ENCODE data around the gene FGF6.

The FGF6 gene

GRCh38 chr12:4421590-4422031, 24.0 kb downstream of the FGF6 start:
- peak; percentile 47 for TF ChIP-seq CTCF (IDR thresholded peaks at IDR 0.05; ENCODE audit: insufficient read depth, low read depth, low read length, missing control alignments)
- H3K4me3 ChIP-seq (ENCODE audit: low read depth, low read length): no peak overlapping the region
- peak; percentile 50 for DNase-seq (ENCODE audit: low read depth)

- no peak for DNase-seq (ENCODE audit: low read depth)
- no peak for TF ChIP-seq CTCF (IDR thresholded peaks at IDR 0.05; ENCODE audit: insufficient read depth, low read depth, low read length, missing control alignments)
- no peak overlapping the region for H3K4me3 ChIP-seq (ENCODE audit: low read depth, low read length)
Measured at GRCh38 chr12:4420138-4420670, 25.4 kb downstream of the FGF6 start.

DNA sequence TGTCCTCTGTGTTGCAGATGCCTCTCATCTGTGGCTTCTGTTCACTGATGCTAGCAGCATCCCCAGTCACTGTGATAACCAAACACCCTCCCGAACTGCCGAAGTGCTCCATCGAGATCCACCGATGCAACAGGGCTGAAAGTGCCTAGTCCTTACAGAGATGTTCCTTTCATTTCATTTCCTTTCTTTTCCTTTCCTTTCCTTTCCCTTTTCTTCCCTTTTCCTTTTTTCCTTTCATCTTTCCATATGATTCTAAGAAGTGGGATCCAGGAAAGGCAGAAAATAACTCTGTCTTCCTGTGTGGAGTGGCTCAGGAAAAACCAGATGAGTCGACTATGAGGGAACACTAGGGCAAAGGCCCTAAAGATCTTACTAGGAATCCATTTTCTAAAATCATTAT, 26.7 kb downstream of the FGF6 start:
- no peak for TF ChIP-seq CTCF (IDR thresholded peaks at IDR 0.05; ENCODE audit: insufficient read depth, low read depth, low read length, missing control alignments)
- no peak for DNase-seq (ENCODE audit: low read depth)

DNA sequence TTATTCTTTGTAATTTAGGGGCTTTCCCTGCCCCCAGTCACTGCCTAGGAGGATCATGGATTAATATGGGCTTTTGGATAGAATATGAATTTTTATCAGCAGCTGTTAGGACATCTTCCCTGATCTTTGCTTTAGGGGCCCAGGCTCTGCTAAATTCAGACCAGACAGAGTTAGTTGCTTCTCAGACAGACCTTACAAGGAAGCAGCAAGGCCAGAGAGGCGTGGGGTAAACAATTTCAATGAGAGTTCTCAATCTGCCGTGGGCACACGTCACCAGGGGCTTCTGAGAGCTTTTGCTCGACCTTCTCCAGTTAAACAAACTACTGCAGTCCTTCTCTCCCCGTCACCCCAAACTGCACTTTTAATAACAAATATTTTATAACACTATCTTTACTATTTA, 27.7 kb downstream of the FGF6 start:
- H3K4me3 ChIP-seq (ENCODE audit: low read depth, low read length): no peak overlapping the region
- no peak for TF ChIP-seq CTCF (IDR thresholded peaks at IDR 0.05; ENCODE audit: insufficient read depth, low read depth, low read length, missing control alignments)
- no peak for DNase-seq (ENCODE audit: low read depth)

More for the DNA sequence above, 26.7 kb downstream of the FGF6 start:
- H3K4me3 ChIP-seq (ENCODE audit: low read depth, low read length): no peak overlapping the region

- DNase-seq (ENCODE audit: low read depth): no peak
- H3K4me3 ChIP-seq (ENCODE audit: low read depth, low read length): no peak overlapping the region
- no peak for TF ChIP-seq CTCF (IDR thresholded peaks at IDR 0.05; ENCODE audit: insufficient read depth, low read depth, low read length, missing control alignments)
Measured at GRCh38 chr12:4417455-4417854, 28.2 kb downstream of the FGF6 start.

GRCh38 chr12:4416276-4416675, 29.3 kb downstream of the FGF6 start:
- DNase-seq (ENCODE audit: low read depth): no peak
- TF ChIP-seq CTCF (IDR thresholded peaks at IDR 0.05; ENCODE audit: insufficient read depth, low read depth, low read length, missing control alignments): no peak
- H3K4me3 ChIP-seq (ENCODE audit: low read depth, low read length): no peak overlapping the region

DNA sequence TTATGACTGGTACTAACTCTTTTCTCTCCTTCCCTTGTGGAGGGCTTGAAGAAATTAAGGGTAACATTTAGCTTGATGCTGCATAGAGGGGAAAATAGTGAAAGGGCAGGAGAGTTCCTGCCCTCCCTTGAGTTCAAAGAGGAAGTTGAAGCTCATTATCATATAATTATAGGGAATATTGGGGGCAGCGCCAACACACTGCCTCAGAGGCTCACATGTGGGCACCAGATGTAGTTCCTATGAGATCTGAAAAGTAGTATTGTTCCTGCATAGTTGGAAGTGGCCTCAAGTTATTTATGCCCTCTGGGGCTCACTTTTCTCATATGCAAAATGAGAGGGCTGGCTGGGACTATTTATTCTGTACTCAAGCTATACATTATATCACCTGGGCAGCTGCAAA, 33.1 kb downstream of the FGF6 start:
- DNase-seq (ENCODE audit: low read depth): no peak

More for the DNA sequence above, 33.1 kb downstream of the FGF6 start:
- H3K4me3 ChIP-seq (ENCODE audit: low read depth, low read length): no peak overlapping the region
- TF ChIP-seq CTCF (IDR thresholded peaks at IDR 0.05; ENCODE audit: insufficient read depth, low read depth, low read length, missing control alignments): no peak

Measured in GM12865 (cell line).